ENCODE data around the gene CASP7. TPM values are rescaled to one million over a fixed set of nuclear protein-coding genes. Genes with fewer than 3 reads are reported as not detected.

CASP7 gene
- total and polyA plus RNA-seq, 10 of the 15 experiments (the other 5 are each of a cell fraction or from before 2014, with no cell fraction given) = 23.7 to 34.4 (median 28.7) TPM

DNA sequence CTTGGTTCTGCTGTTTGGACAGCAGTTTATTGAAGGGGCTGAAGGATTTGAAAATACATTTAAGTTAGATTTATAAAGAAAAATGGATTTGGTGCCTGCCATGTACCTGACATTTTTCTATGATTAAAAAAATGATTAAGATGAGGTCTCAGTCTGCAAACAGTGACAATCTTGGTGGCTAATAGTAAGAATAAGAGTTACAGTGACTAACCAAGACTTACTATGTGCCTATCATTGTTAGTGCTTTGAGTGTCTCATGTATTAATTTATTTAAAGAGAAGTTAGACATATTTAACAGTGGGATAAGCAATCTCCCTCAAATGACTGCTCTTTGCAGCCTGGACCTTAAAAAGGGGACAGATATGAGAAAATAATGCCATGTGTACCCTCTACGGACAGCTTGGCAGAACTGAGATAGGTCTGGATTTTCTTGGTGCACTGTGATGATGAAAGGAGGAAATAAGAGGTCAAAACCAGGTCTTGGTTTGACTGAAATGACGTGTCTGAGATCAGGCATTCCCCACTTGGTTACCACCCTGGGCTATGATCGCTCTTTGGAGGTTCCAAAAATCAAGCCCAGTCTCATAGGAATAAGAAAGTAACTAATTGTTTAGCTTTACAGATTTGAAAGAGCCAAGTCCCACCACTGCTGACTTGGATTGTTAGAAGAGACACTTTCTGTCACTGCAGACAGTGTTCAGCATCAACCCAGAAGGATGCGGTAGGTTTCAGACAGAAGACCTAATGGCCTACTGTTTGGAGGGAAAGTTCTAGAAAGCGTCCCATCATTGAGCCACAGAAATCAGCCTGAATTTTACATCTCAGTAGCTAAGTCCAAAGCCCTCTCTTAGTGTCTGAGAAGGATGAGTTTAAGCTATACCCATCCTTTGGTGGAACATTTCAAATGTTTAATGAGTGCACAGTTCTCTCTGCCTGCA is 2.1 kb downstream of the CASP7 start (continued):
- TF ChIP-seq, protein P1, sequence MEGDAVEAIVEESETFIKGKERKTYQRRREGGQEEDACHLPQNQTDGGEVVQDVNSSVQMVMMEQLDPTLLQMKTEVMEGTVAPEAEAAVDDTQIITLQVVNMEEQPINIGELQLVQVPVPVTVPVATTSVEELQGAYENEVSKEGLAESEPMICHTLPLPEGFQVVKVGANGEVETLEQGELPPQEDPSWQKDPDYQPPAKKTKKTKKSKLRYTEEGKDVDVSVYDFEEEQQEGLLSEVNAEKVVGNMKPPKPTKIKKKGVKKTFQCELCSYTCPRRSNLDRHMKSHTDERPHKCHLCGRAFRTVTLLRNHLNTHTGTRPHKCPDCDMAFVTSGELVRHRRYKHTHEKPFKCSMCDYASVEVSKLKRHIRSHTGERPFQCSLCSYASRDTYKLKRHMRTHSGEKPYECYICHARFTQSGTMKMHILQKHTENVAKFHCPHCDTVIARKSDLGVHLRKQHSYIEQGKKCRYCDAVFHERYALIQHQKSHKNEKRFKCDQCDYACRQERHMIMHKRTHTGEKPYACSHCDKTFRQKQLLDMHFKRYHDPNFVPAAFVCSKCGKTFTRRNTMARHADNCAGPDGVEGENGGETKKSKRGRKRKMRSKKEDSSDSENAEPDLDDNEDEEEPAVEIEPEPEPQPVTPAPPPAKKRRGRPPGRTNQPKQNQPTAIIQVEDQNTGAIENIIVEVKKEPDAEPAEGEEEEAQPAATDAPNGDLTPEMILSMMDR (IDR thresholded peaks at IDR 0.05 in 2 of 3, conservative IDR thresholded peaks at IDR 0.05 in 1 of 3; ENCODE audit: control insufficient read depth in 2 of 3, extremely low read depth in 1 of 3, insufficient read depth in 1 of 3, low read depth in 3 of 3, low read length in 3 of 3) = no peak
- peak; percentile 56; the same call in 1 of the 2 replicates for TF ChIP-seq TARDBP (IDR thresholded peaks at IDR 0.05; ENCODE audit: borderline replicate concordance)
- TF ChIP-seq KLF5 (IDR thresholded peaks at IDR 0.05; ENCODE audit: partially characterized antibody) = no peak
- TF ChIP-seq ZNF24 (IDR thresholded peaks at IDR 0.05) = no peak
- TF ChIP-seq SUPT20H (IDR thresholded peaks at IDR 0.05; ENCODE audit: borderline replicate concordance, control insufficient read depth, low read depth, low read length) = no peak
- TF ChIP-seq, protein P2, sequence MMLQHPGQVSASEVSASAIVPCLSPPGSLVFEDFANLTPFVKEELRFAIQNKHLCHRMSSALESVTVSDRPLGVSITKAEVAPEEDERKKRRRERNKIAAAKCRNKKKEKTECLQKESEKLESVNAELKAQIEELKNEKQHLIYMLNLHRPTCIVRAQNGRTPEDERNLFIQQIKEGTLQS (IDR thresholded peaks at IDR 0.05; ENCODE audit: borderline replicate concordance, extremely low read depth, low read depth, low read length) = no peak
- TF ChIP-seq, protein P3, sequence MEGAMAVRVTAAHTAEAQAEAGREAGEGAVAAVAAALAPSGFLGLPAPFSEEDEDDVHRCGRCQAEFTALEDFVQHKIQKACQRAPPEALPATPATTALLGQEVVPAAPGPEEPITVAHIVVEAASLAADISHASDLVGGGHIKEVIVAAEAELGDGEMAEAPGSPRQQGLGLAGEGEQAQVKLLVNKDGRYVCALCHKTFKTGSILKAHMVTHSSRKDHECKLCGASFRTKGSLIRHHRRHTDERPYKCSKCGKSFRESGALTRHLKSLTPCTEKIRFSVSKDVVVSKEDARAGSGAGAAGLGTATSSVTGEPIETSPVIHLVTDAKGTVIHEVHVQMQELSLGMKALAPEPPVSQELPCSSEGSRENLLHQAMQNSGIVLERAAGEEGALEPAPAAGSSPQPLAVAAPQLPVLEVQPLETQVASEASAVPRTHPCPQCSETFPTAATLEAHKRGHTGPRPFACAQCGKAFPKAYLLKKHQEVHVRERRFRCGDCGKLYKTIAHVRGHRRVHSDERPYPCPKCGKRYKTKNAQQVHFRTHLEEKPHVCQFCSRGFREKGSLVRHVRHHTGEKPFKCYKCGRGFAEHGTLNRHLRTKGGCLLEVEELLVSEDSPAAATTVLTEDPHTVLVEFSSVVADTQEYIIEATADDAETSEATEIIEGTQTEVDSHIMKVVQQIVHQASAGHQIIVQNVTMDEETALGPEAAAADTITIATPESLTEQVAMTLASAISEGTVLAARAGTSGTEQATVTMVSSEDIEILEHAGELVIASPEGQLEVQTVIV (IDR thresholded peaks at IDR 0.05; ENCODE audit: borderline replicate concordance, partially characterized antibody) = no peak
- TF ChIP-seq WRNIP1 (IDR thresholded peaks at IDR 0.05; ENCODE audit: borderline replicate concordance, low read depth, low read length) = no peak
- peak; percentile 80 for TF ChIP-seq MTA3 (IDR thresholded peaks at IDR 0.05; ENCODE audit: borderline replicate concordance, low read length)
- TF ChIP-seq, protein P4, sequence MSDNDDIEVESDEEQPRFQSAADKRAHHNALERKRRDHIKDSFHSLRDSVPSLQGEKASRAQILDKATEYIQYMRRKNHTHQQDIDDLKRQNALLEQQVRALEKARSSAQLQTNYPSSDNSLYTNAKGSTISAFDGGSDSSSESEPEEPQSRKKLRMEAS (IDR thresholded peaks at IDR 0.05; ENCODE audit: low read depth, low read length) = no peak
- TF ChIP-seq, protein P5, sequence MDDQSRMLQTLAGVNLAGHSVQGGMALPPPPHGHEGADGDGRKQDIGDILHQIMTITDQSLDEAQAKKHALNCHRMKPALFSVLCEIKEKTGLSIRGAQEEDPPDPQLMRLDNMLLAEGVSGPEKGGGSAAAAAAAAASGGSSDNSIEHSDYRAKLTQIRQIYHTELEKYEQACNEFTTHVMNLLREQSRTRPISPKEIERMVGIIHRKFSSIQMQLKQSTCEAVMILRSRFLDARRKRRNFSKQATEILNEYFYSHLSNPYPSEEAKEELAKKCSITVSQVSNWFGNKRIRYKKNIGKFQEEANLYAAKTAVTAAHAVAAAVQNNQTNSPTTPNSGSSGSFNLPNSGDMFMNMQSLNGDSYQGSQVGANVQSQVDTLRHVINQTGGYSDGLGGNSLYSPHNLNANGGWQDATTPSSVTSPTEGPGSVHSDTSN (IDR thresholded peaks at IDR 0.05; ENCODE audit: insufficient replicate concordance, low read depth, low read length) = no peak
- TF ChIP-seq YBX1 (IDR thresholded peaks at IDR 0.05) = no peak
- peak; percentile 23; the same call in 1 of the 2 replicates for TF ChIP-seq PML (IDR thresholded peaks at IDR 0.05; ENCODE audit: low read length)
- 0 out of 2 replicates have a peak, but pooled peaks have one; percentile 46 for TF ChIP-seq TCF12 (IDR thresholded peaks at IDR 0.05; ENCODE audit: low read depth, low read length)
- peak; percentile 68 for TF ChIP-seq POLR2AphosphoS5 (IDR thresholded peaks at IDR 0.05; ENCODE audit: low read length)
- TF ChIP-seq CREB1 (IDR thresholded peaks at IDR 0.05; ENCODE audit: low read depth) = peak; percentile 84
- peak; percentile 92 for TF ChIP-seq DPF2 (IDR thresholded peaks at IDR 0.05)
- TF ChIP-seq, protein P6, sequence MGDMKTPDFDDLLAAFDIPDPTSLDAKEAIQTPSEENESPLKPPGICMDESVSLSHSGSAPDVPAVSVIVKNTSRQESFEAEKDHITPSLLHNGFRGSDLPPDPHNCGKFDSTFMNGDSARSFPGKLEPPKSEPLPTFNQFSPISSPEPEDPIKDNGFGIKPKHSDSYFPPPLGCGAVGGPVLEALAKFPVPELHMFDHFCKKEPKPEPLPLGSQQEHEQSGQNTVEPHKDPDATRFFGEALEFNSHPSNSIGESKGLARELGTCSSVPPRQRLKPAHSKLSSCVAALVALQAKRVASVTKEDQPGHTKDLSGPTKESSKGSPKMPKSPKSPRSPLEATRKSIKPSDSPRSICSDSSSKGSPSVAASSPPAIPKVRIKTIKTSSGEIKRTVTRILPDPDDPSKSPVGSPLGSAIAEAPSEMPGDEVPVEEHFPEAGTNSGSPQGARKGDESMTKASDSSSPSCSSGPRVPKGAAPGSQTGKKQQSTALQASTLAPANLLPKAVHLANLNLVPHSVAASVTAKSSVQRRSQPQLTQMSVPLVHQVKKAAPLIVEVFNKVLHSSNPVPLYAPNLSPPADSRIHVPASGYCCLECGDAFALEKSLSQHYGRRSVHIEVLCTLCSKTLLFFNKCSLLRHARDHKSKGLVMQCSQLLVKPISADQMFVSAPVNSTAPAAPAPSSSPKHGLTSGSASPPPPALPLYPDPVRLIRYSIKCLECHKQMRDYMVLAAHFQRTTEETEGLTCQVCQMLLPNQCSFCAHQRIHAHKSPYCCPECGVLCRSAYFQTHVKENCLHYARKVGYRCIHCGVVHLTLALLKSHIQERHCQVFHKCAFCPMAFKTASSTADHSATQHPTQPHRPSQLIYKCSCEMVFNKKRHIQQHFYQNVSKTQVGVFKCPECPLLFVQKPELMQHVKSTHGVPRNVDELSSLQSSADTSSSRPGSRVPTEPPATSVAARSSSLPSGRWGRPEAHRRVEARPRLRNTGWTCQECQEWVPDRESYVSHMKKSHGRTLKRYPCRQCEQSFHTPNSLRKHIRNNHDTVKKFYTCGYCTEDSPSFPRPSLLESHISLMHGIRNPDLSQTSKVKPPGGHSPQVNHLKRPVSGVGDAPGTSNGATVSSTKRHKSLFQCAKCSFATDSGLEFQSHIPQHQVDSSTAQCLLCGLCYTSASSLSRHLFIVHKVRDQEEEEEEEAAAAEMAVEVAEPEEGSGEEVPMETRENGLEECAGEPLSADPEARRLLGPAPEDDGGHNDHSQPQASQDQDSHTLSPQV (IDR thresholded peaks at IDR 0.05) = no peak
